ENCODE measurements around the gene FBLIM1. TPM values are rescaled to one million over a fixed set of nuclear protein-coding genes. Genes with fewer than 3 reads are reported as not detected.

Gene FBLIM1, protein sequence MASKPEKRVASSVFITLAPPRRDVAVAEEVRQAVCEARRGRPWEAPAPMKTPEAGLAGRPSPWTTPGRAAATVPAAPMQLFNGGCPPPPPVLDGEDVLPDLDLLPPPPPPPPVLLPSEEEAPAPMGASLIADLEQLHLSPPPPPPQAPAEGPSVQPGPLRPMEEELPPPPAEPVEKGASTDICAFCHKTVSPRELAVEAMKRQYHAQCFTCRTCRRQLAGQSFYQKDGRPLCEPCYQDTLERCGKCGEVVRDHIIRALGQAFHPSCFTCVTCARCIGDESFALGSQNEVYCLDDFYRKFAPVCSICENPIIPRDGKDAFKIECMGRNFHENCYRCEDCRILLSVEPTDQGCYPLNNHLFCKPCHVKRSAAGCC
- total RNA-seq: 10 to 100 TPM in 1 of 2 donors, 1 to 10 TPM in 1; 9.7 to 12.7 TPM

DNA sequence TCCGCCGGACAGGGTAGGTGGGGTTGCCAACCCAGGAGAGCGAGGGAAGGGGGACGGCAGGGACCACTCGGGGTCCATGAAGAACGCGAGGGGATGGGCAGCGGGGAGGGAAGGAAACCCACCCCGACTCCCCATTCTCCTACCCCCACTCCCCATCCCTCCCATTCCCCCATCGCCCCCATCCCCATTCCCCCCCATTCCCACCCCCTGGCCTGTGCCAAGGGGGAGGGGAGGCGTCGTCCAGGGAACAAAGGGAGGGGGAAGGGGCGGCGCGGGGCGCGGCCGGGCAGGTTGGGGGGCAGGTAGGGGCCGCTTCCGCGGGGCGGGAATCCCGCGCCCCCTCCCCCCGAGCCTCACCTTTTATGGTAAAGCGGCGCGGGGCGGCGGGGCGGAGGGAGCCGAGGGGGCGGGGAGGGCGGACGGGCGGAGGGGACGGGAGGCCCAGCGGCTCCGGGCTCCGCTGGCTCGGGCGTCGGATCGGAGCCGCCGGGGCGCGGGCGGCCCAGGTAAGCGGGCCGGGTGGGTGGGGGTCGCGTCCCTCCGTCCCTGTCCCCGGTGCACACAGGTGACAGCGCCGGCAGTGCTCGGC is at the start of gene FBLIM1:
FBLIM1 (plus strand) TSS at position 453 of the 589 bp plus-strand sequence. CDS start 6,189 bp downstream, outside the sequence.

DNA sequence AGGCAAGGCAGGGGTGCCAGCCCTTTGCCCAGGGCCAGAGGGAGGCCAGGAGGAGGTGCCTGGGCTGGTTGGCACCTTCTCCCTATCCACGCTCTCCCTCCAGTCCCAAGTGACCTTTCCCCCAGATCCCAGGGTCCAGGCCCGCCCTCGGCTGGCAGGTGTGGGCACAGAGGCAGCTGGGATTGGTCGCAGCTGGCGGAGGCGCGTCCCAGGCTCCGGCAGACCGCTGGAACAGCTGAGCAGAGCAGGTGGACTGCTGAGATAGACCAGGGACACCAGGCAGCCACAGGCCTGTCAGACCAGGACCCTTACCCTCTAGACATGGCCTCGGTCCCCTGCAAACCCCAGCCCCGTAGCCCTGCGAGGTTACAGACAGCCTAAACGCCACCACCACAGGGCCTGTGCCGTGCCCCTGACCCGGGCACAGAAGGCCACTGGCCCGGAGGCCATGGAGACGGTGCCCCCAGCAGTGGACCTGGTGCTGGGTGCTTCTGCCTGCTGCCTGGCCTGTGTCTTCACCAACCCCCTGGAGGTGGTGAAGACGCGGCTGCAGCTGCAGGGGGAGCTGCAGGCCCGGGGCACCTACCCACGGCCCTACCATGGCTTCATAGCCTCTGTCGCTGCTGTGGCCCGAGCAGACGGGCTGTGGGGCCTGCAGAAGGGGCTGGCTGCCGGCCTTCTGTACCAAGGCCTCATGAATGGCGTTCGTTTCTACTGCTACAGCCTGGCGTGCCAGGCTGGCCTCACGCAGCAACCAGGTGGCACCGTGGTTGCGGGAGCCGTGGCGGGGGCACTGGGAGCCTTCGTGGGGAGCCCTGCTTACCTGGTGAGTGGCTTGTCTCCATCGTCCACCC is 22.3 kb upstream of the FBLIM1 start, which contains the start of gene SLC25A34:
SLC25A34 (plus strand) TSS at position 221 of the 854 bp plus-strand sequence; CDS start at position 449, 228 bp downstream.

DNA sequence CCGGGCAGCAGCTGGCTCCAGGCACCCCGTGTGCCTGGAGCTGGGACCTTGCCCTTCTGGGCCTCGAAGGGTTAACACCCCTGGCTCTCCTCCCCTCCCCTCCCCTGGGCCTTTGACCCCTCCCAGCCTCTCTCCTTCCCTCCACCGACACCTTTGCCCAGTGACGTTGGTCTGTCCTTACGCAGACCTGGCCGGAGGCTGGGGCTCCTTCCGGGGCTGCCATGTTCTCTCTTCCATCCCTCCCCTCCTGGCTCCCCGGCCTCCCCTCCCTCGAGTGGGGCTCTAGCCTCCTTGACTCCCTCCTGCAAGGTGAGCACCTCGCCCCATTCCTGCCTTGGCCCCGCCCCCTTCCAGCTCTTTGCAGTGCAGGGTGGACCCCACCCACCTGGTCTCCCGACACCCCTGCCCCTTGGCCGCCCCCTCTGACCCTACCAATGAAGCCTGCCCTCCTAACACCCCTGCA is 16.2 kb upstream of the FBLIM1 start, which contains the start of gene TMEM82:
TMEM82 (plus strand) TSS at position 161 of the 463 bp plus-strand sequence; CDS start at position 222, 61 bp downstream.

DNA sequence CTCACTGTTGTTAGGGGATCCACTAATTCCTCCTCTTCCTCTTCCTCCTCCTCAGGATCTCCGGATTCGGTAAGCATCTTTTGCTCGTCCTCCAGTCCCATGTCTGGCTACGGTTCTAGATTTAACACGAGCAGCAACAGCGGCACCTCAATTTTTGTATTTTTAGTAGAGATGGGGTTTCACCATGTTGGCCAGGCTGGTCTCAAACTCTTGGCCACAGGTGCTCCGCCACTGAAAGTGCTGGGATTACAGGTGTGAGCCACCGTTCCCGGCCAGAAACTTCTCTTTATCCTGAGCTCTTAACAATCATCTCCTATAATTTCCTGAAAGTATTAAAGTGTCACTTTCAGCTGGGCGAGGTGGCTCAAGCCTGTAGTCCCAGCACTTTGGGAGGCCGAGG is 49.0 kb downstream of the FBLIM1 start, which contains the start of gene UQCRHL:
UQCRHL (minus strand) TSS at position 101 of the 400 bp plus-strand sequence; CDS start at position 101, 0 bp downstream.

Other genes starting within 250 kb of the FBLIM1 start
- gene CASP9, start 234.6 kb upstream of the FBLIM1 start, total RNA-seq: 1 to 10 TPM; 7.7 to 7.9 TPM
- gene DNAJC16, start 231.9 kb upstream of the FBLIM1 start, total RNA-seq: 10 to 100 TPM; 17.9 to 20.3 TPM
- 1 to 10 TPM; 1.4 to 2.7 TPM for gene AGMAT, start 173.7 kb upstream of the FBLIM1 start, total RNA-seq
- 10 to 100 TPM; 41.6 to 47.1 TPM for gene DDI2, start 141.3 kb upstream of the FBLIM1 start, total RNA-seq
- 100 to 1,000 TPM; 108 to 113 TPM for gene PLEKHM2, start 74.5 kb upstream of the FBLIM1 start, total RNA-seq
- gene SLC25A34, start 22.5 kb upstream of the FBLIM1 start, total RNA-seq: 1 to 10 TPM in 1 of 2 donors, under 1 TPM in 1; 0.67 to 1.0 TPM
- not detected for gene TMEM82, start 16.3 kb upstream of the FBLIM1 start, total RNA-seq
- 1 to 10 TPM; 1.0 to 1.7 TPM for gene UQCRHL, start 48.9 kb downstream of the FBLIM1 start, total RNA-seq
- gene SPEN, start 88.9 kb downstream of the FBLIM1 start, total RNA-seq: 10 to 100 TPM; 12.7 to 19.3 TPM
- 10 to 100 TPM; 26.0 to 40.6 TPM for gene ZBTB17, start 217.3 kb downstream of the FBLIM1 start, total RNA-seq
- gene SRARP, start 245.4 kb downstream of the FBLIM1 start, total RNA-seq: not detected

Measured in melanocyte of skin (primary cell).